Adrenal gland (tissue), 12 donors: ENCODE data around the gene IGIP. TPM values are rescaled to one million over a fixed set of nuclear protein-coding genes. Genes with fewer than 3 reads are reported as not detected.
"Not testable (repeated sequence)": the region's sequence is repeated elsewhere in the genome, so short reads cannot be mapped to it uniquely, and the experiment has no call there.

Experiments
- DNase-seq, 7 donors: peaks; one replicate each; pipeline ENCODE4 v3.0.0-alpha.2; 2019 to 2020
- H3K27ac ChIP-seq, 5 donors: fragments of 200-600 bp; sonication (generic) in 4 of 5; 1 replicate in 3 of 5; 2 replicates in 2 of 5; pipeline versions ENCODE4 v1.5.1 to v1.8.0; 2016 to 2020; ENCODE audit warnings: mild to moderate bottlenecking in 1 of 5
- H3K27me3 ChIP-seq: fragments of 200-600 bp; 2 replicates; pipeline ENCODE4 v1.8.0; 2021
- H3K36me3 ChIP-seq, 2 donors: fragments of 200-600 bp; replicated peaks in 1 of 2; 1 replicate in 1 of 2; 2 replicates in 1 of 2; pipeline versions ENCODE4 v1.5.1 to v1.8.0; 2018 to 2022
- H3K4me1 ChIP-seq, 2 donors: fragments of 200-600 bp; replicated peaks in 1 of 2; 1 replicate in 1 of 2; 2 replicates in 1 of 2; pipeline versions ENCODE4 v1.5.1 to v1.8.0; 2018 to 2021
- H3K4me3 ChIP-seq, 4 donors: fragments of 200-600 bp; sonication (generic) in 3 of 4; one replicate each; pipeline ENCODE4 v1.5.1; 2016 to 2018
- H3K9me3 ChIP-seq, 3 donors: fragments of 200-600 bp; sonication (generic) in 1 of 3; replicated peaks in 1 of 3; 1 replicate in 2 of 3; 2 replicates in 1 of 3; pipeline versions ENCODE4 v1.5.1 to v1.8.0; 2016 to 2021
- CTCF ChIP-seq, 6 experiments: fragments of 450-650 bp in 4 of 6; fragments of 200-600 bp in 2 of 6; sonication (generic) in 1 of 6; IDR thresholded peaks; 1 replicate in 5 of 6; 2 replicates in 1 of 6; pipeline versions ENCODE4 v1.5.1 to v1.8.0; 2016 to 2021; ENCODE audit warnings: antibody characterized with exemption in 6 of 6, mild to moderate bottlenecking in 2 of 6, moderate library complexity in 1 of 6
- POLR2A ChIP-seq, 2 donors: fragments of 450-650 bp; IDR thresholded peaks; one replicate each; pipeline ENCODE4 v1.6.1; 2017; ENCODE audit warnings: antibody characterized with exemption in 2 of 2, mild to moderate bottlenecking in 2 of 2, moderate library complexity in 1 of 2
- WGBS, 4 donors: extraction: QIAGEN DNeasy Blood & Tissue Kit in 2 of 4; methylation state at CpG; one replicate each; pipeline versions ENCODE4 v1.1.5 to v1.1.7; 2013 to 2017; 5-methylcytosine and 5-hydroxymethylcytosine counted together
- intact Hi-C, 2 donors: fragments of 100-400 bp; cut with DNase I; formaldehyde crosslinking; loops; one replicate each; pipeline versions ENCODE4 v1.14.1 to v1.15.0; 2022 to 2023
- polyA plus RNA-seq, 3 donors: library from polyadenylated mRNA; stranded (reverse); fragments of 200-250 nt in 2 of 3; fragments of 350-450 nt in 1 of 3; fragmentation: Illumina TruSeq in 1 of 3; extraction: RNeasy Lipid Tissue Mini Kit (QIAGEN cat#74804) in 1 of 3; gene quantifications; one replicate each; pipeline ENCODE4 v1.2.3, GENCODE V29; 2013 to 2014
- total RNA-seq, 9 donors: library from RNA; depleted of rRNA in 4 of 9; stranded (reverse); fragments of >200 nt in 4 of 9; fragments of 120-200 nt in 1 of 9; fragmentation: NEBNext Ultra II Directional in 1 of 9; extraction: Animal tissue kit (Norgen Biotek cat#: 25700) in 1 of 9; gene quantifications; one replicate each; pipeline versions ENCODE4 v1.1.0 to v1.2.4, GENCODE V29; 2013 to 2023
- donor health status: healthy with polysubstance abuse.
- donor health status: Bipolar disorder and iron deficiency.
- donor health status: DM: yes; HTN: yes; CAD: no.
- donor health status: DM: no; HTN: no; CAD: no.
- donor health status: DM: no; HTN: no; CAD: no.
- donor health status: DM: yes; HTN: yes; CAD: no.

Gene IGIP
- total and polyA plus RNA-seq, 12 donors: 5.6 to 25.9 (median 12.0) TPM

GRCh38 chr5:140152022-140152999 lies 26.6 kb downstream of the IGIP start:
- peaks cover 0 to 8% of the 10 kb centered on the region in 2 donors for H3K4me1 ChIP-seq
- no peaks in the 10 kb centered on the region for H3K36me3 ChIP-seq
- no peak overlapping the region for H3K4me3 ChIP-seq
- H3K9me3 ChIP-seq: no peaks in the 10 kb centered on the region
- WGBS, 4 donors: 76 to 82% (median 79%) methylated on average over 13 to 23 of the region's 23 CpGs
- H3K27me3 ChIP-seq: no peaks in the 10 kb centered on the region
- intact Hi-C loops: loop anchor here (10.0 kb wide), 3 partner anchors 188 to 368 kb away; no protein-coding TSS in a partner anchor
- H3K27ac ChIP-seq: no peak overlapping the region
- no peak for DNase-seq
- TF ChIP-seq POLR2A (IDR thresholded peaks at IDR 0.05) (no peak), CTCF (IDR thresholded peaks at IDR 0.05) (no peak)

- intact Hi-C loops: loop anchor here (10.0 kb wide), 3 partner anchors 188 to 368 kb away; no protein-coding TSS in a partner anchor
These were observed 27.5 kb downstream of the IGIP start for GRCh38 chr5:140153255-140153654.

GRCh38 chr5:140153905-140154304 lies 28.2 kb downstream of the IGIP start:
- no peak for TF ChIP-seq POLR2A (IDR thresholded peaks at IDR 0.05)
- TF ChIP-seq CTCF (IDR thresholded peaks at IDR 0.05): no peak
- DNase-seq: no peak
- Histone ChIP-seq H3K4me1 (peaks cover 0 to 8% of the 10 kb centered on the region in 2 donors), H3K27ac (no peak overlapping the region), H3K36me3 (no peaks in the 10 kb centered on the region), H3K27me3 (no peaks in the 10 kb centered on the region), H3K9me3 (no peaks in the 10 kb centered on the region), H3K4me3 (no peak overlapping the region)
- intact Hi-C loops: loop anchor here (10.0 kb wide), 3 partner anchors 189 to 369 kb away; no protein-coding TSS in a partner anchor
- WGBS, 4 donors: 82 to 86% (median 85%) methylated on average over 8 of the region's 8 CpGs

More at GRCh38 chr5:140153255-140153654, 27.5 kb downstream of the IGIP start:
- no peak for TF ChIP-seq CTCF (IDR thresholded peaks at IDR 0.05)
- no peak for TF ChIP-seq POLR2A (IDR thresholded peaks at IDR 0.05)
- H3K4me3 ChIP-seq: no peak overlapping the region
- no peaks in the 10 kb centered on the region for H3K9me3 ChIP-seq
- 56 to 65% (median 57%) methylated on average over 6 to 7 of the region's 7 CpGs for WGBS, 4 donors
- DNase-seq: no peak
- H3K27ac ChIP-seq: no peak overlapping the region
- H3K4me1 ChIP-seq: peaks cover 0 to 8% of the 10 kb centered on the region in 2 donors
- H3K27me3 ChIP-seq: no peaks in the 10 kb centered on the region
- no peaks in the 10 kb centered on the region for H3K36me3 ChIP-seq

GRCh38 chr5:140154710-140155381 lies 29.1 kb downstream of the IGIP start:
- H3K27ac ChIP-seq, H3K27me3 ChIP-seq, H3K4me1 ChIP-seq, H3K4me3 ChIP-seq, H3K36me3 ChIP-seq, DNase-seq, H3K9me3 ChIP-seq: not testable (repeated sequence)
- WGBS, 4 donors: 87 to 91% (median 90%) methylated on average over 21 of the region's 21 CpGs
- intact Hi-C loops: loop anchor here (5.0 to 10.0 kb wide), 4 partner anchors 190 to 370 kb away; no protein-coding TSS in a partner anchor
